HCT116 (cell line): ENCODE results near the gene NEK8. TPM values are rescaled to one million over a fixed set of nuclear protein-coding genes. Genes with fewer than 3 reads are reported as not detected.

Experiments used
- ATAC-seq: fragments of 200-7000 bp; cut with Tn5 transposase; 2 replicates; pipeline ENCODE4 v1.9.1; 2020; ENCODE audit warnings: mild to moderate bottlenecking, moderate library complexity
- BruUV-seq: library from RNA; stranded (reverse); fragments of 400-500 nt; replicated peaks from 2 replicates; lab custom pipeline; 2021; lab: Mats Ljungman, UMichigan
- CTCF ChIA-PET: fragments of 300-600 bp; sonication (Branson Sonifier 250); formaldehyde crosslinking; loops from one replicate; lab custom pipeline; 2021; ENCODE audit warnings: antibody characterized with exemption; lab: Charles Lee
- POLR2A ChIA-PET: fragments of 300-600, 350-600 bp; sonication (Branson Sonifier 250); formaldehyde crosslinking; loops from one replicate; lab custom pipeline; 2021; ENCODE audit warnings: antibody characterized with exemption; lab: Charles Lee
- RAD21 ChIA-PET, 2 experiments: fragments of 300-600 bp; sonication (Branson Sonifier 250); formaldehyde crosslinking; loops; one replicate each; lab custom pipeline; 2023; ENCODE audit warnings: low total read pairs in 2 of 2; ENCODE audit not compliant: uncharacterized antibody in 2 of 2, unreplicated experiment in 2 of 2, low non-redundant PET in 1 of 2; lab: Charles Lee
- DNase-seq: peaks from one replicate; pipeline ENCODE4 v3.0.0-alpha.2; 2010; ENCODE audit warnings: low read depth, low spot score
- H2AFZ ChIP-seq: fragments of 200-600 bp; shearing (Covaris generic), sonication (generic); 2 replicates; pipeline ENCODE4 v1.6.1; 2017; ENCODE audit warnings: low read depth, mixed run types, mixed read lengths, antibody characterized with exemption, low read length; ENCODE audit not compliant: poor library complexity, severe bottlenecking
- H3K27ac ChIP-seq: 2 replicates; pipeline ENCODE4 v1.5.1; 2012; ENCODE audit warnings: low read depth, low read length
- H3K27me3 ChIP-seq: fragments of 200-600 bp; sonication (generic); 2 replicates; pipeline ENCODE4 v1.6.1; 2016; ENCODE audit warnings: mixed run types, low read length, mixed read lengths; ENCODE audit not compliant: insufficient read depth
- H3K36me3 ChIP-seq, 2 experiments: fragments of 200-500 bp in 1 of 2; fragments of 200-600 bp in 1 of 2; sonication (Bioruptor generic) in 1 of 2; sonication (generic) in 1 of 2; 2 replicates each; pipeline versions ENCODE4 v1.5.1 to v1.6.1; 2014 to 2016; ENCODE audit warnings: low read length in 2 of 2, inconsistent platforms in 1 of 2, mixed read lengths in 1 of 2, mixed run types in 1 of 2; ENCODE audit not compliant: insufficient read depth in 2 of 2, control insufficient read depth in 1 of 2
- H3K4me1 ChIP-seq, 2 experiments: fragments of 200-600 bp in 1 of 2; sonication (generic) in 1 of 2; 2 replicates each; pipeline versions ENCODE4 v1.5.1 to v1.6.1; 2012 to 2017; ENCODE audit warnings: low read length in 2 of 2, inconsistent platforms in 1 of 2, mild to moderate bottlenecking in 1 of 2, mixed read lengths in 1 of 2, mixed run types in 1 of 2, moderate library complexity in 1 of 2; ENCODE audit not compliant: insufficient read depth in 2 of 2, control insufficient read depth in 1 of 2
- H3K4me2 ChIP-seq: fragments of 200-600 bp; sonication (generic); 2 replicates; pipeline ENCODE4 v1.6.1; 2017; ENCODE audit warnings: mixed run types, low read length, mixed read lengths
- H3K4me3 ChIP-seq, 2 experiments: fragments of 200-600 bp in 1 of 2; sonication (generic) in 1 of 2; replicated peaks in 1 of 2; 2 replicates each; pipeline ENCODE4 v1.5.1; 2011 to 2016; ENCODE audit warnings: low read length in 2 of 2, control low read depth in 1 of 2, low read depth in 1 of 2, mild to moderate bottlenecking in 1 of 2, mixed read lengths in 1 of 2, mixed run types in 1 of 2
- H3K79me2 ChIP-seq: fragments of 200-600 bp; sonication (generic); 2 replicates; pipeline ENCODE4 v1.6.1; 2017; ENCODE audit warnings: mild to moderate bottlenecking, mixed run types, low read length, moderate library complexity, mixed read lengths; ENCODE audit not compliant: insufficient read depth
- H3K9ac ChIP-seq: fragments of 200-600 bp; sonication (generic); 2 replicates; pipeline ENCODE4 v1.6.1; 2016; ENCODE audit warnings: low read length, mixed read lengths
- H3K9me2 ChIP-seq: fragments of 200-600 bp; sonication (generic), shearing (Covaris generic); 2 replicates; pipeline ENCODE4 v1.6.1; 2017; ENCODE audit warnings: mixed run types, mild to moderate bottlenecking, moderate library complexity; ENCODE audit not compliant: insufficient read depth
- H3K9me3 ChIP-seq, 2 experiments: fragments of 200-500 bp in 1 of 2; fragments of 200-600 bp in 1 of 2; sonication (Bioruptor generic) in 1 of 2; sonication (generic) in 1 of 2; 2 replicates each; pipeline ENCODE4 v1.6.1; 2014 to 2017; ENCODE audit warnings: low read length in 2 of 2, mixed read lengths in 2 of 2, inconsistent platforms in 1 of 2, low read depth in 1 of 2, mild to moderate bottlenecking in 1 of 2, mixed run types in 1 of 2, moderate library complexity in 1 of 2; ENCODE audit not compliant: control insufficient read depth in 1 of 2, insufficient read depth in 1 of 2
- H4K20me1 ChIP-seq: fragments of 200-600 bp; sonication (generic), shearing (Covaris generic); 2 replicates; pipeline ENCODE4 v1.6.1; 2017; ENCODE audit warnings: mixed run types, mild to moderate bottlenecking, moderate library complexity; ENCODE audit not compliant: insufficient read depth
- ATF3 ChIP-seq: IDR thresholded peaks from 2 replicates; pipeline ENCODE4 v1.6.1; 2012
- CEBPB ChIP-seq: IDR thresholded peaks from 2 replicates; pipeline ENCODE4 v1.6.1; 2012; ENCODE audit warnings: low read depth
- EGR1 ChIP-seq: IDR thresholded peaks from 2 replicates; pipeline ENCODE4 v1.6.1; 2012; ENCODE audit warnings: low read depth
- ELF1 ChIP-seq: IDR thresholded peaks from 2 replicates; pipeline ENCODE4 v1.6.1; 2012; ENCODE audit warnings: low read depth, borderline replicate concordance
- EZH2phosphoT487 ChIP-seq: fragments of 200-600 bp; IDR thresholded peaks from 2 replicates; pipeline ENCODE4 v1.6.1; 2018; ENCODE audit warnings: antibody characterized with exemption, borderline replicate concordance
- FOSL1 ChIP-seq: IDR thresholded peaks from 2 replicates; pipeline ENCODE4 v1.6.1; 2012; ENCODE audit warnings: low read depth
- MAX ChIP-seq: IDR thresholded peaks from 2 replicates; pipeline ENCODE4 v1.6.1; 2012
- POLR2AphosphoS5 ChIP-seq: IDR thresholded peaks from 2 replicates; pipeline ENCODE4 v1.6.1; 2011; ENCODE audit warnings: mild to moderate bottlenecking, low read depth, low read length, moderate library complexity
- RAD21 ChIP-seq: IDR thresholded peaks from 2 replicates; pipeline ENCODE4 v1.6.1; 2012; ENCODE audit warnings: low read depth, mild to moderate bottlenecking
- REST ChIP-seq: IDR thresholded peaks from 2 replicates; pipeline ENCODE4 v1.6.1; 2012; ENCODE audit warnings: low read depth
- YY1 ChIP-seq: IDR thresholded peaks from 2 replicates; pipeline ENCODE4 v1.6.1; 2011; ENCODE audit warnings: low read length, low read depth, moderate library complexity, mild to moderate bottlenecking; ENCODE audit not compliant: insufficient replicate concordance; ENCODE audit errors: extremely low read depth
- ZBTB33 ChIP-seq: IDR thresholded peaks from 2 replicates; pipeline ENCODE4 v1.6.1; 2011; ENCODE audit warnings: mild to moderate bottlenecking, low read length, moderate library complexity; ENCODE audit not compliant: insufficient replicate concordance; ENCODE audit errors: extremely low read depth
- ZFX ChIP-seq: fragments of 450-650 bp; IDR thresholded peaks from 2 replicates; pipeline ENCODE4 v1.6.1; 2017
- intact Hi-C: fragments of 100-400 bp; cut with micrococcal nuclease; formaldehyde crosslinking; loops from 2 replicates; pipeline ENCODE4 v1.10.0; 2022
- total RNA-seq: library from RNA; stranded (reverse); gene quantifications from one replicate; pipeline ENCODE4 v1.2.1, GENCODE V29; 2021; ENCODE audit not compliant: unreplicated experiment

NEK8 gene
- total RNA-seq, 1 experiment from 2014 or later = 7.0 TPM

- peaks cover 29 to 57% of the 10 kb centered on the region in 2 experiments for H3K36me3 ChIP-seq
- H3K27ac ChIP-seq = peak overlapping the region; percentile 98
- no peaks in the 10 kb centered on the region for H3K9me2 ChIP-seq
- ATAC-seq (no peak), DNase-seq (no peak)
- H3K9ac ChIP-seq = peak overlapping the region; percentile 100
- H3K27me3 ChIP-seq = no peaks in the 10 kb centered on the region
- H3K9me3 ChIP-seq = no peaks in the 10 kb centered on the region
- H4K20me1 ChIP-seq = peaks cover 32% of the 10 kb centered on the region; the same call in 1 of the 2 replicates
- POLR2A ChIA-PET = interaction anchor here (0.9 to 11.6 kb wide), 4 partner anchors 12 to 27 kb away, joined by 3 to 149 read pairs (median 6); partner anchors contain the start of genes NEK8, RPL23A and TLCD1
- RAD21 ChIA-PET = interaction anchor here in 1 of 2 experiments (0.6 kb wide), 1 partner anchor 20 kb away, joined by 8 read pairs; no protein-coding TSS in a partner anchor
- intact Hi-C loops = no loop called here
- H3K4me1 ChIP-seq = peaks cover 34 to 66% of the 10 kb centered on the region in 2 experiments
- peak overlapping the region; percentile 99 for H3K4me2 ChIP-seq
- BruUV-seq = no TSS peak
- peak overlapping the region; percentile 9 to 100; a peak in 1 of 4 replicates for H3K4me3 ChIP-seq
- TF ChIP-seq YY1 (no peak), ZBTB33 (no peak), ELF1 (no peak), RAD21 (no peak), CEBPB (no peak), MAX (no peak), EZH2phosphoT487 (no peak), EGR1 (no peak), POLR2AphosphoS5 (no peak), ZFX (no peak), REST (no peak), ATF3 (no peak), FOSL1 (no peak)
- CTCF ChIA-PET = interaction anchor here (13.6 kb wide), 1 partner anchor 19 kb away, joined by 207 read pairs; the partner anchor contains the start of genes NEK8 and TLCD1
- no peak overlapping the region for H2AFZ ChIP-seq
- H3K79me2 ChIP-seq = peaks cover 62% of the 10 kb centered on the region
Measured at GRCh38 chr17:28746611-28747050, 18.0 kb downstream of the NEK8 start.
